IMR-90 (cell line): ENCODE results near the gene FTL. TPM values are rescaled to one million over a fixed set of nuclear protein-coding genes. Genes with fewer than 3 reads are reported as not detected.

ENCODE experiments used
- ATAC-seq: fragments of 200-7000 bp; cut with Tn5 transposase; 2 replicates; pipeline ENCODE4 v1.9.1; 2020; ENCODE audit warnings: low read depth, mild to moderate bottlenecking, moderate library complexity
- BruUV-seq: library from RNA; stranded (reverse); fragments of 400-500 nt; replicated peaks from 2 replicates; lab custom pipeline; 2021; lab: Mats Ljungman, UMichigan
- CTCF ChIA-PET: fragments of 300-600 bp; formaldehyde crosslinking; extraction: SDS; loops from one replicate; lab custom pipeline; 2021; ENCODE audit warnings: antibody characterized with exemption; lab: Yijun Ruan, JAX
- POLR2A ChIA-PET: fragments of 300-600 bp; sonication (Branson Sonifier 250); formaldehyde crosslinking; loops from one replicate; lab custom pipeline; 2022; ENCODE audit warnings: antibody characterized with exemption; ENCODE audit not compliant: unreplicated experiment; lab: Charles Lee
- DNase-seq: peaks from one replicate; pipeline ENCODE4 v3.0.0; 2013
- H2AFZ ChIP-seq: replicated peaks from 2 replicates; pipeline ENCODE3; 2013; ENCODE audit warnings: low read length, mild to moderate bottlenecking; ENCODE audit not compliant: poor library complexity
- H2AK5ac ChIP-seq: 2 replicates; pipeline ENCODE4 v1.6.1; 2013; ENCODE audit warnings: low read depth, low read length, inconsistent platforms
- H2AK9ac ChIP-seq: replicated peaks from 2 replicates; pipeline ENCODE3; 2013; ENCODE audit warnings: mild to moderate bottlenecking, low read depth, low read length, moderate library complexity; ENCODE audit not compliant: poor library complexity
- H2BK120ac ChIP-seq: 2 replicates; pipeline ENCODE4 v1.6.1; 2013; ENCODE audit warnings: low read depth, low read length, inconsistent platforms
- H2BK15ac ChIP-seq: 3 replicates; pipeline ENCODE4 v1.6.1; 2013; ENCODE audit warnings: low read depth, low read length, inconsistent platforms
- H2BK20ac ChIP-seq: 2 replicates; pipeline ENCODE4 v1.6.1; 2013; ENCODE audit warnings: low read depth, mild to moderate bottlenecking, inconsistent platforms, low read length, moderate library complexity
- H2BK5ac ChIP-seq: 2 replicates; pipeline ENCODE4 v1.6.1; 2013; ENCODE audit warnings: mild to moderate bottlenecking, low read depth, low read length, inconsistent platforms; ENCODE audit not compliant: poor library complexity, severe bottlenecking
- H3K14ac ChIP-seq: replicated peaks from 2 replicates; pipeline ENCODE4 v1.6.1; 2013; ENCODE audit warnings: low read depth, low read length, inconsistent platforms
- H3K18ac ChIP-seq: 2 replicates; pipeline ENCODE4 v1.6.1; 2013; ENCODE audit warnings: low read depth, low read length, control low read depth
- H3K23ac ChIP-seq: 2 replicates; pipeline ENCODE4 v1.6.1; 2013; ENCODE audit warnings: low read depth, low read length, inconsistent platforms
- H3K27ac ChIP-seq: 2 replicates; pipeline ENCODE4 v1.5.1; 2013; ENCODE audit warnings: mild to moderate bottlenecking, control low read depth, low read length; ENCODE audit not compliant: insufficient read depth
- H3K27me3 ChIP-seq: 2 replicates; pipeline ENCODE4 v1.6.1; 2013; ENCODE audit warnings: low read length; ENCODE audit not compliant: control insufficient read depth, insufficient read depth
- H3K36me3 ChIP-seq: 2 replicates; pipeline ENCODE4 v1.6.1; 2013; ENCODE audit warnings: low read length, mixed read lengths; ENCODE audit not compliant: control insufficient read depth, insufficient read depth
- H3K4ac ChIP-seq: 2 replicates; pipeline ENCODE4 v1.6.1; 2013; ENCODE audit warnings: low read depth, low read length, inconsistent platforms
- H3K4me1 ChIP-seq: 2 replicates; pipeline ENCODE4 v1.6.1; 2013; ENCODE audit warnings: low read length, mixed read lengths; ENCODE audit not compliant: control insufficient read depth, insufficient read depth
- H3K4me2 ChIP-seq: 2 replicates; pipeline ENCODE4 v1.6.1; 2013; ENCODE audit warnings: low read depth, mild to moderate bottlenecking, control low read depth, low read length, moderate library complexity
- H3K4me3 ChIP-seq: 2 replicates; pipeline ENCODE4 v1.5.1; 2013; ENCODE audit warnings: low read depth, mild to moderate bottlenecking, control low read depth, low read length, moderate library complexity; ENCODE audit not compliant: insufficient read depth
- H3K56ac ChIP-seq: 2 replicates; pipeline ENCODE4 v1.6.1; 2013; ENCODE audit warnings: low read length, inconsistent platforms; ENCODE audit not compliant: insufficient read depth; ENCODE audit errors: extremely low read depth
- H3K79me1 ChIP-seq, 2 experiments: 2 replicates each; pipeline ENCODE4 v1.6.1; 2013; ENCODE audit warnings: low read length in 2 of 2, inconsistent platforms in 1 of 2, low read depth in 1 of 2
- H3K9ac ChIP-seq: 2 replicates; pipeline ENCODE4 v1.6.1; 2013; ENCODE audit warnings: low read depth, low read length, control low read depth
- H3K9me1 ChIP-seq: 2 replicates; pipeline ENCODE4 v1.6.1; 2013; ENCODE audit warnings: low read length, inconsistent platforms; ENCODE audit not compliant: insufficient read depth
- H3K9me3 ChIP-seq: 2 replicates; pipeline ENCODE4 v1.6.1; 2013; ENCODE audit warnings: low read length; ENCODE audit not compliant: control insufficient read depth, insufficient read depth
- H4K20me1 ChIP-seq: 2 replicates; pipeline ENCODE4 v1.6.1; 2013; ENCODE audit warnings: low read length, inconsistent platforms; ENCODE audit not compliant: insufficient read depth
- H4K5ac ChIP-seq: 2 replicates; pipeline ENCODE4 v1.6.1; 2013; ENCODE audit warnings: mild to moderate bottlenecking, low read depth, low read length, control low read depth
- H4K8ac ChIP-seq, 2 experiments: 2 replicates each; pipeline ENCODE4 v1.6.1; 2013; ENCODE audit warnings: low read depth in 2 of 2, low read length in 2 of 2, control low read depth in 1 of 2, inconsistent platforms in 1 of 2
- H4K91ac ChIP-seq: 2 replicates; pipeline ENCODE4 v1.6.1; 2013; ENCODE audit warnings: low read depth, low read length, inconsistent platforms; ENCODE audit not compliant: insufficient read depth
- BHLHE40 ChIP-seq: fragments of 150-350 bp; IDR thresholded peaks from 2 replicates; pipeline ENCODE4 v1.6.1; 2016; ENCODE audit warnings: mild to moderate bottlenecking, low read depth, low read length
- CEBPB ChIP-seq: IDR thresholded peaks from 2 replicates; pipeline ENCODE4 v1.6.1; 2012; ENCODE audit warnings: low read depth, low read length, improper control_type of control experiment
- CHD1 ChIP-seq: IDR thresholded peaks from 2 replicates; pipeline ENCODE4 v1.6.1; 2012; ENCODE audit warnings: low read depth, low read length, improper control_type of control experiment
- MAFK ChIP-seq: IDR thresholded peaks from 2 replicates; pipeline ENCODE4 v1.6.1; 2012; ENCODE audit warnings: low read depth, low read length, improper control_type of control experiment
- MXI1 ChIP-seq: IDR thresholded peaks from 2 replicates; pipeline ENCODE4 v1.6.1; 2012; ENCODE audit warnings: low read depth, mild to moderate bottlenecking, low read length, moderate library complexity, borderline replicate concordance
- NFE2L2 ChIP-seq: fragments of 150-350 bp; IDR thresholded peaks from 2 replicates; pipeline ENCODE4 v1.6.1; 2016; ENCODE audit warnings: low read depth, mild to moderate bottlenecking, low read length
- POLR2A ChIP-seq: IDR thresholded peaks from 2 replicates; pipeline ENCODE4 v1.6.1; 2012; ENCODE audit warnings: mild to moderate bottlenecking, low read depth, low read length
- RAD21 ChIP-seq: IDR thresholded peaks from 2 replicates; pipeline ENCODE4 v1.6.1; 2012; ENCODE audit warnings: low read length, improper control_type of control experiment
- RCOR1 ChIP-seq: IDR thresholded peaks from 2 replicates; pipeline ENCODE4 v1.6.1; 2012; ENCODE audit warnings: mild to moderate bottlenecking, low read length, improper control_type of control experiment; ENCODE audit not compliant: insufficient replicate concordance
- RFX5 ChIP-seq: IDR thresholded peaks from 2 replicates; pipeline ENCODE4 v1.8.0; 2012; ENCODE audit warnings: low read depth, mild to moderate bottlenecking, low read length, moderate library complexity
- SMC3 ChIP-seq: fragments of 150-350 bp; IDR thresholded peaks from 2 replicates; pipeline ENCODE4 v1.6.1; 2016; ENCODE audit warnings: low read depth, mild to moderate bottlenecking, antibody characterized with exemption, low read length, moderate library complexity
- WGBS, 2 experiments: methylation state at CpG; one replicate each; pipeline versions ENCODE4 v1.1.5 to v1.1.7; 2013; ENCODE audit warnings: missing lambda C conversion rate in 2 of 2; ENCODE audit not compliant: insufficient read length in 1 of 2; ENCODE audit errors: extremely low coverage in 2 of 2; 5-methylcytosine and 5-hydroxymethylcytosine counted together
- dilution Hi-C: fragments of 300-500 bp; cut with HindIII; formaldehyde crosslinking; loops from one replicate; pipeline ENCODE4 v1.14.3; 2018; ENCODE audit warnings: low sequenced_read_pairs; ENCODE audit not compliant: unreplicated experiment
- in situ Hi-C: fragments of 300-500 bp; cut with MboI; formaldehyde crosslinking; loops from 3 replicates; pipeline ENCODE4 v1.14.3; 2019; ENCODE audit warnings: low sequenced_read_pairs, inconsistent platforms, mixed read lengths
- intact Hi-C: fragments of 100-400 bp; cut with micrococcal nuclease; formaldehyde crosslinking; loops from 2 replicates; pipeline ENCODE4 v1.10.0; 2022
- polyA plus RNA-seq, 3 experiments: library from polyadenylated mRNA; depleted of rRNA; stranded (reverse); fragments of >200 nt; gene quantifications; 2 replicates each; pipeline ENCODE4 v1.2.3, GENCODE V29; 2012; ENCODE audit warnings: low replicate concordance in 1 of 3
- total RNA-seq: library from RNA; depleted of rRNA; stranded (reverse); fragments of >200 nt; gene quantifications from 2 replicates; pipeline ENCODE4 v1.2.3, GENCODE V29; 2012
- TF ChIP-seq, protein P1 (sequence below): fragments of 150-350 bp; IDR thresholded peaks from 2 replicates; pipeline ENCODE4 v1.6.1; 2017; ENCODE audit warnings: mild to moderate bottlenecking, antibody characterized with exemption, low read length, low read depth
- TF ChIP-seq, protein P2 (sequence below): fragments of 150-350 bp; IDR thresholded peaks from 2 replicates; pipeline ENCODE4 v1.6.1; 2016; ENCODE audit warnings: low read depth, mild to moderate bottlenecking, low read length, moderate library complexity, borderline replicate concordance

Gene FTL
- total and polyA plus RNA-seq, 2 of the 4 experiments (the other 2 are of a cell fraction), result 1,057 to 2,944 TPM

DNA sequence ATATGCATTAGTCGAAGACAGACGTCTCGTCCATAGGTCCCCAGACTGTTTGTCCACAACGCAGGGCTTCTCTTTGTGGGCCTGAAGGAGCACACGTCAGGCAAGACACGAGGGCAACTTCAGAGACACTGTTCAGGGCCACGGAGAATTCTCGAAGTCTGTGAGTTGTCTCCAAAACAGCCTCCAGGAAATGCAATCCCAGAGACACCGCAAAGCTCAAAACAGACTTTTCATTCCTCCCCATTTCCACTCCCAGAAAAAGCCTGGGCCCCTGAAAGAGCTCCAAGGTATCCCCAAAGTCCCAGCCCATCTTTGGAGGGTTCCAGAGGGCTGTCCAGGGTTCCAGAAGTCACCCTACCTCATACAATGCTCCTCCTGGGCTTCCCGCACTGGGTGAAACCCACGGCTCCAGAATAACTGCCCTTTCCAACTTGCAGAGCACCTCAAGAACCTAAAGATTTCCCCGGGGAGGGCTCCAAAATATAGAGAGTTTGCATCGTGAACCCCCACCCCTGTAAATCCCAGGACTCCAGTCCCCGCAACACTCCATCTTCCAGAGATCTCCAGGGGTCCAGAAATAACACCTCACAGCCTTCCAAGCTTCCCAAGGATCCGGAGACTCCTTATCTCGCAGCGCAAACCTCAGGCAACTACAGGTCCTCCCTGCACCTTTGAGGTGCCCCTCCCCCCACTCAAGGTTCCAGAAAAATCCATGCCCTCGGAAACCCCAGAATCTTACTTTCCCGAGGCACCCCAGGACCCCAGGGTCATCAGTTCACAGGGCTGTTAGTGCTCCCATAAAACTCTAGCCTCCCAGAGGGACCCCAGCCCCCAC is 687 bp upstream of the FTL start:
- Histone ChIP-seq H3K9me1 (peaks cover 11% of the 10 kb centered on the region), H3K14ac (peak overlapping the region; percentile 98), H3K9me3 (no peaks in the 10 kb centered on the region), H3K4ac (peak overlapping the region; percentile 99), H3K27ac (peak overlapping the region; percentile 96), H2AK9ac (peak overlapping the region; percentile 91), H4K8ac (peak overlapping the region; percentile 63 to 92), H2BK15ac (peak overlapping the region; percentile 80), H3K4me2 (peak overlapping the region; percentile 49), H3K56ac (peak overlapping the region; percentile 86), H4K5ac (peak overlapping the region; percentile 95), H2BK120ac (peak overlapping the region; percentile 99), H4K20me1 (peaks cover 39% of the 10 kb centered on the region), H3K9ac (peak overlapping the region; percentile 60), H2AK5ac (peak overlapping the region; percentile 94), H4K91ac (peak overlapping the region; percentile 98), H3K18ac (peak overlapping the region; percentile 96), H3K79me1 (peaks cover 0 to 64% of the 10 kb centered on the region in 2 experiments; a peak in 3 of 4 replicates), H2AFZ (peak overlapping the region; percentile 82), H3K23ac (peak overlapping the region; percentile 99), H3K4me3 (0 out of 2 replicates have a peak overlapping the region, but pooled peaks have one; percentile 2), H3K4me1 (peaks cover 20% of the 10 kb centered on the region), H2BK5ac (peak overlapping the region; percentile 99), H3K27me3 (no peaks in the 10 kb centered on the region), H3K36me3 (peaks cover 26% of the 10 kb centered on the region), H2BK20ac (peak overlapping the region; percentile 99)
- dilution Hi-C loops (no loop called here), intact Hi-C loops (loop anchor here (2.0 to 10.0 kb wide), 2 partner anchors 90 to 320 kb away; partner anchors contain the start of gene CA11), in situ Hi-C loops (loop anchor here (5.0 to 10.0 kb wide), 2 partner anchors 72 to 320 kb away; partner anchors contain the start of gene CA11)
- CTCF ChIA-PET, result interaction anchor here (0.7 to 1.3 kb wide), 2 partner anchors 29 to 46 kb away, joined by 3 read pairs; partner anchors contain the start of gene RUVBL2
- POLR2A ChIA-PET, result interaction anchor here (0.6 to 1.3 kb wide), 6 partner anchors 10 to 120 kb away, joined by 3 to 8 read pairs (median 4); partner anchors contain the start of genes BAX, NUCB1 and PPP1R15A
- WGBS, 2 experiments, result 49% methylated on average over 8 of the region's 19 CpGs; no CpG with 5 or more reads in 1 of the 2 experiments
- no TSS peak for BruUV-seq
- ATAC-seq (peak; percentile 0; the same call in 1 of the 2 replicates), DNase-seq (peak; percentile 44)
- no peak for TF ChIP-seq RFX5
- TF ChIP-seq CHD1, result no peak
- no peak for TF ChIP-seq NFE2L2
- no peak for TF ChIP-seq RAD21
- TF ChIP-seq, protein P1, sequence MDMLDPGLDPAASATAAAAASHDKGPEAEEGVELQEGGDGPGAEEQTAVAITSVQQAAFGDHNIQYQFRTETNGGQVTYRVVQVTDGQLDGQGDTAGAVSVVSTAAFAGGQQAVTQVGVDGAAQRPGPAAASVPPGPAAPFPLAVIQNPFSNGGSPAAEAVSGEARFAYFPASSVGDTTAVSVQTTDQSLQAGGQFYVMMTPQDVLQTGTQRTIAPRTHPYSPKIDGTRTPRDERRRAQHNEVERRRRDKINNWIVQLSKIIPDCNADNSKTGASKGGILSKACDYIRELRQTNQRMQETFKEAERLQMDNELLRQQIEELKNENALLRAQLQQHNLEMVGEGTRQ, result no peak; the same call in 1 of the 2 replicates
- no peak for TF ChIP-seq MAFK
- no peak for TF ChIP-seq SMC3
- no peak for TF ChIP-seq CEBPB
- TF ChIP-seq POLR2A, result no peak
- TF ChIP-seq RCOR1, result no peak
- TF ChIP-seq BHLHE40, result no peak
- TF ChIP-seq, protein P2, sequence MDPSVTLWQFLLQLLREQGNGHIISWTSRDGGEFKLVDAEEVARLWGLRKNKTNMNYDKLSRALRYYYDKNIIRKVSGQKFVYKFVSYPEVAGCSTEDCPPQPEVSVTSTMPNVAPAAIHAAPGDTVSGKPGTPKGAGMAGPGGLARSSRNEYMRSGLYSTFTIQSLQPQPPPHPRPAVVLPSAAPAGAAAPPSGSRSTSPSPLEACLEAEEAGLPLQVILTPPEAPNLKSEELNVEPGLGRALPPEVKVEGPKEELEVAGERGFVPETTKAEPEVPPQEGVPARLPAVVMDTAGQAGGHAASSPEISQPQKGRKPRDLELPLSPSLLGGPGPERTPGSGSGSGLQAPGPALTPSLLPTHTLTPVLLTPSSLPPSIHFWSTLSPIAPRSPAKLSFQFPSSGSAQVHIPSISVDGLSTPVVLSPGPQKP, result no peak
- TF ChIP-seq MXI1, result no peak
